NCI-H2107 treated with DMSO at 0.1 percent for 48 hours (cell line): Measurements from ENCODE around the gene KRTAP1-4.
"Not testable (repeated sequence)": the region's sequence is repeated elsewhere in the genome, so short reads cannot be mapped to it uniquely, and the experiment has no call there.

Experiments used
- DNase-seq: peaks from one replicate; lab custom pipeline; 2025; ENCODE audit not compliant: unreplicated experiment; lab: John Stamatoyannopoulos, UW

The KRTAP1-4 gene, protein sequence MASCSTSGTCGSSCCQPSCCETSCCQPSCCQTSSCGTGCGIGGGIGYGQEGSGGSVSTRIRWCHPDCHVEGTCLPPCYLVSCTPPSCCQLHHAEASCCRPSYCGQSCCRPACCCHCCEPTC

DNA sequence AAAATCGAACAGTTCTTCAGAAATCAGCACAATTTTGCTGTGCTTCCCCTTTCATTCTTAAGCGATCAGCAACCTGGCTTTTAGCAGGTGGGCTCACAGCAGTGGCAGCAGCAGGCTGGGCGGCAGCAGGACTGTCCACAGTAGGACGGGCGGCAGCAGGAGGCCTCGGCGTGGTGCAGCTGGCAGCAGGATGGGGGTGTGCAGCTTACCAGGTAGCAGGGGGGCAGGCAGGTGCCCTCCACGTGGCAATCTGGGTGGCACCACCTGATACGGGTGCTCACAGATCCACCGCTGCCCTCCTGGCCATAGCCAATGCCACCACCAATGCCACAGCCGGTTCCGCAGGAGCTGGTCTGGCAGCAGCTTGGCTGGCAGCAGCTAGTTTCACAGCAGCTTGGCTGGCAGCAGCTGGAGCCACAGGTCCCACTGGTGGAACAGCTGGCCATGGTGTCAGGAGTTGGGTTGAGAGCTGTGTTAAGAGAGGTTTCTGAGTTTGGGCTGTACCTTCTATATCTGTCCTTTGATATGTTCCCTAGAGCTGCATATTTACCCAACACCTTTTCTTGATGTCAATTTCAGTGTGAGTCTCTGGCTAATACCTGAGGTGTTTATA lies at the start of gene KRTAP1-4:
Gene KRTAP1-4, minus strand, starts transcription at position 563 of the 613 bp plus-strand sequence. Its CDS starts 117 bp downstream, at position 446.
- no peak for DNase-seq

DNA sequence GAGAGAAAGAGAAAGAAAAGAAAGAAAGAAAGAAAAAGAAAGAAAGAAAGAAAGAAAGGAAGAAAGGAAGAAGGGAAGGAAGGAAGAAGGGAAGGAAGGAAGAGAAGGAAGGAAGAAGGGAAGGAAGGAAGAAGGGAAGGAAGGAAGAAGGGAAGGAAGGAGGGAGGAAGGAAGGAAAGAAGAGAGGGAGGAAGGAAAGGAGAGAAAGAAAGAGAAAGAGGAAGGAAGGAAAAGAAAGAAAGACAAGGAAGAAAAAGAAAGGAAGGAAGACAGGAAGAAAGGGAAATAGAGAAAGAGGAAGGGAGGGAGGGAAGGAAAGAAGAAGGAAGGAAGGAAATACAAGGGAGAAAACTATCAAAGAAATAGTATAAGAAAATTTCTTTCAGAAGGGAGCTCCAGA lies 46.8 kb upstream of the KRTAP1-4 start:
- no peak for DNase-seq

- no peak for DNase-seq
Observed at GRCh38 chr17:41073676-41074075, 43.7 kb upstream of the KRTAP1-4 start.

DNA sequence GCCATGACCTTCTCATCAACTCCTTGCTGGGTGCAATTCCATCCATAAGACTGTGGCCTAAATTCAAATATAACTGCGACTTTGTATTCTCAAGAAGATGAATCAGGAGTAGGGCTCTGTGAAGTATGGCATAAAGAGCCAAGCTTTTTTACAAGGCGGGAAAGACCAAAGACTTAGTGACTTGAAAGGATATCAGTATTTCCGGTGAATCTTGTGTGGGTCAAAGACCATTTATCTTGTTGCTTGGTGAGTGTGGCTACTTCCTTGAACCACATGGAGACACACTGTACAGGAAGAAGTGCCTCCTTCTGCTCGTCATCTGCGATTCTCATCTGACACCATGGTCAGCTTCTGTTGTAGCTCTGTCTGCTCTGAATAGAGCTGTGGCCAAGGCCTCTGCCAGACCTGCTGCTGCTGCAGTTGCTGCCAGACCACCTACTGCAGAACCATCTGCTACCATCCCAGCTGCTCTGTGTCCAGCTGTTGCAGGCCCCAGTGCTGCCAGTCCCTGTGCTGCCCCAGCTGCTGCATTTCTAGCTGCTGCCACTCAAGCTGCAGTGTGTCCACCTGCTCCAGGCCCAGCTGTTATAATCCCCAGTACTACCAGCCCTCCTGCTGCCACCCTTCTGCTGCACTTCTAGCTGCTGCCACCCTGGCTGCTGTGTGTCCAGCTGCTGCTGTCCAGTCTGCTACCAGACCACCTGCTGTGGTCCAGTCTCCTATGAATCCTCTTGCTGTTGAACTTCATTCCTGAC lies 41.8 kb upstream of the KRTAP1-4 start:
- no peak for DNase-seq

- no peak for DNase-seq
Observed at GRCh38 chr17:41069031-41069430, 39.0 kb upstream of the KRTAP1-4 start.

- no peak for DNase-seq
Observed at GRCh38 chr17:41067281-41067680, 37.3 kb upstream of the KRTAP1-4 start.

- no peak for DNase-seq
Observed at GRCh38 chr17:41065829-41066624, 36.0 kb upstream of the KRTAP1-4 start, which contains the start of gene KRTAP2-4. Gene KRTAP2-4, minus strand, starts transcription at chr17:41065879. Its CDS starts 34 bp downstream, at chr17:41065845.

DNA sequence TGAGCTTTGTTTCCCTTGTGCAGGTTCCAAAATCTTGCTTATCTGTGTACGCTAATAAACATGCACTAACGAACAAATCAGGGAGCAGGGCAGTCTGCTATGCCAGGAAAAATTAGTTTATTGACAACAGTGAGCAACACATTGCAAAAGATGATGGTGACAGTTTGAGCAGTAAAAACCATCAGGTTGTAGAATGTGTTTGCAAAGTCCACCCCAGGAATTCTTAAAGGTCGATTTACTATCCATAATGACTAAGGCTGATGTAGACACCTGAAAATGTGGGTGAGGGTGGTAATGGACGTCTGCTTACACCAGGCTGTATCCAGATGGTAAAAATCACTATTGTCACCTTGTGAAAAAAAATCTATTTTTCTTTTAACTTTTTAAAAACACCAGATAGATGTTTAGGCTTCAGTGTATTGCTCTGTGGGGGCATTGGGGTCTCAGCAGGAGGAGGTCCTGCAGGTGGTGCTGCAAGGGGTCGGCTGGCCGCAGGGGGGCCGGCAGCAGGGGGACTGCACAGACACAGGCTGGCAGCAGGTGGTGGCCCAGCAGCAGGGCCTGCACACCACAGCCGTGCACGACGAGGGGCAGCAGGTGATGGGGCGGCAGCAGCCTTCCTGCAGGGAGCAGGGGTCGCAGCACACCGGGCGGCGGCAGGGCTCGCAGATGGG lies 35.2 kb upstream of the KRTAP1-4 start:
- DNase-seq: not testable (repeated sequence)

DNA sequence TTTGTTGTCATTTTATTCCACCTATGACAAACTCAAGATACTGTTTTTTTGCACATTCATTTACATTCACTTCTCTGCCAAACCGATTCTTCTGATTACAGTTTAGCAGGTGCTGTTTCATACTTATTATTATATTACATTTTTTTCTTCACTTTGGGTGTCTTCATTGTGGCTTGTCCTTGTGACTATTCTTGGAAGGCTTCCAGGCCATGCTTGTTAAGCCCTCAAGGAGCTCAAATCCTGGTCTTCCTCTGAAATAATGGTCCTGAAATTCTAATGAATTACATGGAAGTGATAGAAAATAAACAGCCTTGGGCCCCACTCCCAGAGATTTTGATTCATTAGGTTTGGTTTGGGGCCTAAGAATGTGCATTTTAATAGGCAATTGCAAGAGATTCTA lies 34.3 kb upstream of the KRTAP1-4 start:
- no peak for DNase-seq

DNA sequence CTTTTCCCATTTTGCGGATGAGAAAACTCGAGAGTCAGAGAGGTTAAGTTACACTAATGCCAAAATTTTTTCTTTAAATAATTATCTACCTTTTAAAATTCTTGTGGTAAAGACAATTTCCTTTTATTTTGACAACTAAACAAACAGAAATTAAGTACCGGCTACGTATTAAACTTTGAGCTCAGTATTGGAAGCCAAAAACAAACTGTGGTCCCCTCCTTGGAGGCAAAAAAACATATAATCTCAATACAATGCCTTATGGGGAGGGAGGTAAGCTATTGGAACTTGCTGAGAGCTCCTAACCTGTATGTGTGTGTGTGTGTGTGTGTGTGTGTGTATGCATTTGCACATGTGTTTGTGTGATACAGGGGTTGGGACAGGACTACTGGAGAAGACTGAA lies 33.5 kb upstream of the KRTAP1-4 start:
- no peak for DNase-seq

DNA sequence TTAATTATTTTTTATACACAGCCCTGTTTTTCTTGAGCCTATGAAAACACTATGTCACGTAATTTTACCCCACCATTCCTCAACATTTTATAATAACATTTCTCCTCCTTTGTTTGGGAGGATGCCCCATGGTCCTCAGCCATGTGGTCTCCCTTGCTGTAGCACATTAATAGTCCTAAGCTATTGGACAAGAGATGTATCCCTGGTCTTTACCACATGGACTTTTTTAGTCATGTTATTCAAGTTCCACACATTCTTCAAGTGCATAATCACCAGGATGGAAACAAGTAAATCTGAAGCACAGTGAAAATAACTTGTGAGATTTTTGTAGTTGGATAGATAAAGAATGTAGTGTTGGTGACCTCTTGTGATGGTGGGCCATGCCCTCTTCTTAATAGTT lies 32.0 kb upstream of the KRTAP1-4 start:
- DNase-seq: no peak

- no peak for DNase-seq
Observed at GRCh38 chr17:41060052-41060604, 30.1 kb upstream of the KRTAP1-4 start, which contains the start of gene KRTAP2-3. Gene KRTAP2-3, minus strand, starts transcription at chr17:41060114. Its CDS starts 64 bp downstream, at chr17:41060050.

DNA sequence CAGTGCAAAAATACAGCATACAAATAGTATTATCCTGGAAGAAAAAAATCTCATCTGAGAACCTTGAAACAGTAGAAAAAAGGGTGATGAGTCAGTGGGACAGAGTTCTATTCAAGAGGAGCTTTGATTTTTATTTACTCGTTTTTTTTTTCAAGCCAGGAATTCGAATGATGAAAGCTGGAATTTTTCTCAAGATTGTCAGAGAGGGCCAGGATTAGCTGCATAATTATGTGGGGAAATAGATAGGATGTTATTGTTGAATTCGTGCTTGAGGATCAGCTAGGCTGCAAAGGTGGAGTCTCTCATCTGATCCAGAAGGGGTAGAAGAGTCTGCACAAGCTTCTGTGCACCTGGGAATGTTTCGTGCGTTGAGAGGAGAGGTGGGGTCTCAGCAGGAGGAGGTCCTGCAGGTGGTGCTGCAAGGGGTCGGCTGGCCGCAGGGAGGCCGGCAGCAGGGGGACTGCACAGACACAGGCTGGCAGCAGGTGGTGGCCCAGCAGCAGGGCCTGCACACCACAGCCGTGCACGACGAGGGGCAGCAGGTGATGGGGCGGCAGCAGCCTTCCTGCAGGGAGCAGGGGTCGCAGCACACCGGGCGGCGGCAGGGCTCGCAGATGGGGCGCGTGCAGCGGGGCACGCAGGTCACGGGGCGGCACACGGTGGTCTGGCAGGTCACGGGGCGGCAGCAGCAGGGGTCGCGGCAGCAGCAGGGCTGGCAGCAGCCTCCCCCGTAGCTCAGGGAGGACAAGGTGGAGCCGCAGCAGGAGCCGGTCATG lies 29.5 kb upstream of the KRTAP1-4 start:
- not testable (repeated sequence) for DNase-seq

- no peak for DNase-seq
Observed at GRCh38 chr17:41058741-41059140, 28.7 kb upstream of the KRTAP1-4 start.

DNA sequence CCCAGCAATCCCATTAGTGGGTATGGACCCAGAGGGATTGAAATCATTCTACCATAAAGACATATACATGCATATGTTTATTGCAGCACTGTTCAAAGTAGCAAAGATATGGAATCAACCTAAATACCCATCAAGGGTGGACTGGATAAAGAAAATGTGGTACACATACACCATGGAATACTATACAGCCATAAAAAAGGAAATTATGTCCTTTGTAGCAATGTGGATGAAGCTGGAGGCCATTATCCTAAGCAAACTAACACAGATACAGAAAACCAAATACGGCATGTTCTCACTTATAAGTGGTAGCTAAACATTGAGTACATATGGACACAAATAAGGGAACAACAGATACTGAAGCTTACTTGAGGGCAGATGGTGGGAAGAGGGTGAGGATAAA lies 27.6 kb upstream of the KRTAP1-4 start:
- no peak for DNase-seq

GRCh38 chr17:41055130-41055529 lies 25.1 kb upstream of the KRTAP1-4 start, which contains the start of gene KRTAP2-2:
Gene KRTAP2-2, minus strand, starts transcription at chr17:41055230. Its CDS starts 19 bp downstream, at chr17:41055211.
- not testable (repeated sequence) for DNase-seq

- not testable (repeated sequence) for DNase-seq
Observed at GRCh38 chr17:41054556-41054955, 24.6 kb upstream of the KRTAP1-4 start.

GRCh38 chr17:41054025-41054424 lies 24.0 kb upstream of the KRTAP1-4 start:
- DNase-seq: no peak

GRCh38 chr17:41052566-41052965 lies 22.6 kb upstream of the KRTAP1-4 start:
- no peak for DNase-seq

DNA sequence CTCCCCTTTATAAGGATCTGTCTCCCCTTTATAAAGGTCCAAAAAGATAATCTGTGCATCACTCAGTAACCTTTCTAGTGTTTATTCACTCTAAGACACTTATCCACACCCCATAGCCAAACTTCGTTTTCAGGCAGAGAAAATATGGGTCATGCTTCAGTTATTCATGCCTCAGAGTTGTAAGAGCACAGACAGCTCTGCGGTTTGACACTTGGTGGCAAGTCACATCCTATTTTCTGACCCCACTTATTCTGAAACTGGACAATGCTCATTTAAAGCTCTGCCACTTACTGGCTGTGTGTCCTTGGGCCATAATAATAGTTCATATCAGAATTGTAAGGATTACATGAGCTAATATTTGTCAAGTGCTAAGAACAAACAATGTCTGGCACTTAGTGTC lies 19.1 kb upstream of the KRTAP1-4 start:
- no peak for DNase-seq
